ENCODE results near the gene TBCCD1. TPM values are rescaled to one million over a fixed set of nuclear protein-coding genes. Genes with fewer than 3 reads are reported as not detected.

Gene TBCCD1
- total and polyA plus RNA-seq, 2 of the 4 experiments (the other 2 are of a cell fraction) = 7.9 to 19.7 TPM

- Histone ChIP-seq H3K79me1 (ENCODE audit: low read depth in 1 of 2, low read length in 2 of 2) (no peaks in the 10 kb centered on the region), H2BK15ac (ENCODE audit: low read depth, low read length) (no peak overlapping the region), H2BK120ac (ENCODE audit: low read depth, low read length) (no peak overlapping the region), H4K5ac (ENCODE audit: low read depth, low read length) (no peak overlapping the region), H2BK20ac (ENCODE audit: low read depth, low read length) (no peak overlapping the region), H3K9me1 (ENCODE audit: insufficient read depth, low read length) (no peaks in the 10 kb centered on the region), H2BK5ac (ENCODE audit: low read depth, low read length, poor library complexity, severe bottlenecking) (no peak overlapping the region), H3K18ac (ENCODE audit: low read depth, low read length) (no peak overlapping the region), H4K20me1 (ENCODE audit: insufficient read depth, low read length) (no peaks in the 10 kb centered on the region), H3K27me3 (ENCODE audit: control insufficient read depth, insufficient read depth, low read length) (no peaks in the 10 kb centered on the region), H3K14ac (replicated peaks; ENCODE audit: low read depth, low read length) (no peak overlapping the region), H3K23ac (ENCODE audit: low read depth, low read length) (no peak overlapping the region), H3K4ac (ENCODE audit: low read depth, low read length) (no peak overlapping the region), H3K4me1 (ENCODE audit: control insufficient read depth, insufficient read depth, low read length) (no peaks in the 10 kb centered on the region; the same call in 1 of the 2 replicates), H3K4me3 (ENCODE audit: insufficient read depth, low read depth, low read length) (no peak overlapping the region), H2AK5ac (ENCODE audit: low read depth, low read length) (no peak overlapping the region), H3K9me3 (ENCODE audit: control insufficient read depth, insufficient read depth, low read length) (no peaks in the 10 kb centered on the region), H2AFZ (replicated peaks; ENCODE audit: low read length, poor library complexity) (no peak overlapping the region), H4K8ac (ENCODE audit: low read depth in 2 of 2, low read length in 2 of 2) (no peak overlapping the region), H3K36me3 (ENCODE audit: control insufficient read depth, insufficient read depth, low read length) (peaks cover 20% of the 10 kb centered on the region), H4K91ac (ENCODE audit: insufficient read depth, low read depth, low read length) (no peak overlapping the region), H3K9ac (ENCODE audit: low read depth, low read length) (no peak overlapping the region), H2AK9ac (replicated peaks; ENCODE audit: low read depth, low read length, poor library complexity) (no peak overlapping the region), H3K27ac (ENCODE audit: insufficient read depth, low read length) (no peak overlapping the region), H3K56ac (ENCODE audit: extremely low read depth, insufficient read depth, low read length) (no peak overlapping the region), H3K4me2 (ENCODE audit: low read depth, low read length) (no peak overlapping the region)
- POLR2A ChIA-PET (ENCODE audit: unreplicated experiment) = interaction anchor here (0.5 kb wide), 1 partner anchor 12 kb away, joined by 4 read pairs; the partner anchor contains the start of gene DNAJB11
- TF ChIP-seq POLR2A (IDR thresholded peaks at IDR 0.05; ENCODE audit: low read depth, low read length) (no peak), BHLHE40 (IDR thresholded peaks at IDR 0.05; ENCODE audit: low read depth, low read length) (no peak), USF2 (IDR thresholded peaks at IDR 0.05; ENCODE audit: low read depth, low read length) (no peak), CTCF (conservative IDR thresholded peaks at IDR 0.05; ENCODE audit: low read depth, low read length) (no peak), RCOR1 (IDR thresholded peaks at IDR 0.05; ENCODE audit: insufficient replicate concordance, low read length) (no peak), MXI1 (IDR thresholded peaks at IDR 0.05; ENCODE audit: borderline replicate concordance, low read depth, low read length) (no peak), MAFK (IDR thresholded peaks at IDR 0.05; ENCODE audit: low read depth, low read length) (no peak), RFX5 (IDR thresholded peaks at IDR 0.05; ENCODE audit: low read depth, low read length) (no peak), CEBPB (IDR thresholded peaks at IDR 0.05; ENCODE audit: low read depth, low read length) (no peak), CHD1 (IDR thresholded peaks at IDR 0.05; ENCODE audit: low read depth, low read length) (no peak), ELK1 (IDR thresholded peaks at IDR 0.05; ENCODE audit: borderline replicate concordance, low read depth, low read length) (no peak), SMC3 (IDR thresholded peaks at IDR 0.05; ENCODE audit: low read depth, low read length) (no peak), NFE2L2 (IDR thresholded peaks at IDR 0.05; ENCODE audit: low read depth, low read length) (no peak), FOS (IDR thresholded peaks at IDR 0.05; ENCODE audit: low read depth, low read length) (no peak), RAD21 (IDR thresholded peaks at IDR 0.05; ENCODE audit: low read length) (no peak)
- intact Hi-C loops (cut with micrococcal nuclease) (no loop called here), dilution Hi-C loops (cut with HindIII; ENCODE audit: low sequenced_read_pairs, unreplicated experiment) (no loop called here), in situ Hi-C loops (cut with MboI; ENCODE audit: low sequenced_read_pairs) (no loop called here)
- BruUV-seq (replicated peaks) = no TSS peak
- CTCF ChIA-PET = no interaction called here
- WGBS, 2 experiments (ENCODE audit: extremely low coverage in 2 of 2, insufficient read length in 1 of 2) = no CpG with 5 or more reads among the region's 6 CpGs
- DNase-seq (no peak), ATAC-seq (ENCODE audit: low read depth) (no peak)
Observed at GRCh38 chr3:186582541-186582940, 15.4 kb upstream of the TBCCD1 start.

All from IMR-90 (cell line).